HG03439 (cell line): ENCODE measurements around the gene BSN.

Source experiments
- ATAC-seq: cut with Tn5 transposase; IDR thresholded peaks from one replicate; pipeline ENCODE4 v1.9.1; 2021; ENCODE audit warnings: mild to moderate bottlenecking, moderate library complexity; ENCODE audit not compliant: unreplicated experiment

BSN gene

DNA sequence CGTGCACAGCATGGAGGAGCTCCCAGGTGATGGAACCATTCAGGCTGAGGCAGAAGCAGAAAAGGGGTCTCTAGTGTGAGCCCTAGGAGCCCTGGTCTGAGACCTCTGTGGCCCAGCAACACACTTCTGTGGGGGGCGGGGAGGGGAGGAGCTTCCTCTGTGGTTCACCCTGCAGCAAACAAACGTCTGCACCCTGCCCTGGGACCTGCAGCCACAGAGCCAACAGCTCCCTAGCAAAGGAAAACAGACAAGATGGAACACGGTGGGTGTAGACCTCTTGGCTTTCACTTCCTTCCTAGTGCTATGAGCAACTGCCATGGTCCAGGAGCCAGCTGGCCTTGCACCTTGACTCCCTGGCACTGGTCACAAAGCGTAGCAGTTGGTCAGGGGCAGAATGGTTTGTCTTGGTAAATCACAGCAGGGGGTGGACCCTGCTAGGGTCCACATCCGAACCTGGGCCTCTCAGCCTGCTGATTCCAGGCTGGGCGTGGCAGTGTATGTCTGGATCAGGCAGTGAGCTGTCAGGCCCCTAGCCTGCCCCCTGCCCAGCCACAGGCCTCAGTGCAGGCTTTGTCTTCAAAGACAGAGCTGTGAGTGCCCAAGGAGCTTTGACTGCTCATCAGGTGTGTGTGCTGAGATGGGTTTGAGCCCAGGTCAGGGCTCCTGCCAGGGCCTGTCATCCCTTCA is 158.5 kb downstream of the BSN start:
- ATAC-seq = no peak

DNA sequence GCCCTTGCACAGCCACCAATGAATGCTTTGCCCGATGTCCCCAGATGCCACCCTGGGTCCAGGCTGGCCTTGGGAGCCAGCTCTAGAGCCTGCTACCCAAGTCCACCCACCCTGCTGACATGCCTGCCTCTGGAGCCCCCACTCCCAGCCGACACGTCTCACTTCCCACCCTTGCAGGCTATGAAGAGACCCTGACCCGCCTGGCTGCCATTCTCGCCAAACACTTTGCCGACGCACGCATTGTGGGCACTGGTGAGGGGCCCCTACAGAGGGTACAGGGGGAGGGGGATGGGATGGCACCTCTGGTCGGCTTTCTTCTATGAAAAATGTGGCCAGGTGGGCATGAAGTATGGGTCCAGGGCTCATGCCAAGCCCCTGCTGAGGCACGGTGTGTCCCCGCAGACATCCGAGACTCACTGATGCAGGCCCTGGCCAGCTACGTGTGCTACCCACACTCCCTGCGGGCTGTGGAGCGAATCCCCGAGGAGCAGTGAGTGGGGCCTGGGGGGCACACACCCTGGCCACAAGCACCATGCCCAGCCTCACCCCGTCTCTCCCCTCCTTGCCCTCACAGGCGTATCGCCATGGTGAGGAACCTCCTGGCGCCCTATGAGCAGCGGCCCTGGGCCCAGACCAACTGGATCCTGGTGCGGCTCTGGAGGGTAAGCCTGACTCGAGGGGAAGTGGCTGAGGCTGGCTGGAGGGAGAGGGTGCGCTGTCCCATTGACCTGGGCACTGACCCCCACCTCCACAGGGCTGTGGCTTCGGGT is 159.2 kb downstream of the BSN start:
- ATAC-seq = no peak

DNA sequence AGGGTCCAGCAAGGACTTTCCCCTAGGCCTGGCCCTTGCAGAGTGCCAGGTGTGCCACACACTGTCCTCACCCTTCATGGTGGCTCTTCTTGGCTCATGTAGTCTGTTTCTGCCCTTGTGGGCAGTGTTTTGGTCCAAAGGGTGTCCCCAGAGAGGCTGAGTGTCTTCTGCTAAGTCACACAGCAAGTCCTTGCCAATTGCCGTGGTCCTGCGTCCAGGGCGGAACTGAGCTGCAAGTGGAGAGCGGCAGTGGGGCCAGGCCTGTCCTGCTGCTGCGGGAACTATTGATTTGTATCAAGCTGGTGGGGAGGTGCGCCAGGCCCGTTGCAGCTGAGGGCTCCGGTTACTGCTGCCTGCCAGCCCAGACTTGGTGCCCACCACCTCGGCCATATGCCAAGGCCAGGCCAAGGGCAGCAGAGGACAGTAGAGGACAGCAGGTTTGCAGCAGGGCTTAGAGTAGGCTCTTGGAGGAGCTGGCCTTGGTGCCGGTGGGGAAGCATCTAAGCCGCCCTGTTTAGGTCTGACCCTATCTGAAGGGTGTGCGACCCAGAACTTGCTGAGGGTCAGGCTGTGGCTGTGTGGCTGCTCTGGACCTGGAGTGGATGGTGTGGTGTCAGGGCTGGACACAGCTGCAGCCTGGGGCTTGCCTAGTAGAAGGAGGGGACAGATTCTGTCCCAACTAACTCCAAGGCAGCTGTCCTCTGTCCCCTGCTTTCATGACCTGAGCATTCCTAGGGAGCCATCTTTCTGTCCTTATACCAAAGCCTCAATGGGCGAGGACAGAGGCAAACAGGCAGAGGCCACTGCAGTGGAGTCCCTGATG is 160.7 kb downstream of the BSN start:
- no peak for ATAC-seq

GRCh38 chr3:49715611-49716121 is 161.4 kb downstream of the BSN start:
- no peak for ATAC-seq

DNA sequence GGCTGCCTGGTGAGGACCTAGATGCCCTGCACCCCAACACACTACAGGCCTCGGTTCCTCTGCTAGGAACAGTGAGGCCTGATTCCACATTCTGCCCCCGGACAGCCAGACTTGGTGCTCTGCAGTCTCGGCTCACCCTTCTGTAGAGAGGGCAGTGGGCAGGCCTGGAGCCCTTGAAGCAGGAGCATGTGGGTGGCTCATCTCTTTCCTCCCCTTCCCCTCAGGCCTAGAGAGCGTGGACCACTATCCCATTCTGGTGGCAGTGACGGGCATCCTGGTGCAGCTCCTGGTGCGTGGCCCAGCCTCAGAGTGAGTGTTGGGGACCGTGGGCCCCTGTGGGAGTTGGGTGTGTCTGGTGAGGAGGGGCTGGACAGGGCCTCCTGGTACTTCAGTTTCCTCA is 161.9 kb downstream of the BSN start:
- no peak for ATAC-seq

DNA sequence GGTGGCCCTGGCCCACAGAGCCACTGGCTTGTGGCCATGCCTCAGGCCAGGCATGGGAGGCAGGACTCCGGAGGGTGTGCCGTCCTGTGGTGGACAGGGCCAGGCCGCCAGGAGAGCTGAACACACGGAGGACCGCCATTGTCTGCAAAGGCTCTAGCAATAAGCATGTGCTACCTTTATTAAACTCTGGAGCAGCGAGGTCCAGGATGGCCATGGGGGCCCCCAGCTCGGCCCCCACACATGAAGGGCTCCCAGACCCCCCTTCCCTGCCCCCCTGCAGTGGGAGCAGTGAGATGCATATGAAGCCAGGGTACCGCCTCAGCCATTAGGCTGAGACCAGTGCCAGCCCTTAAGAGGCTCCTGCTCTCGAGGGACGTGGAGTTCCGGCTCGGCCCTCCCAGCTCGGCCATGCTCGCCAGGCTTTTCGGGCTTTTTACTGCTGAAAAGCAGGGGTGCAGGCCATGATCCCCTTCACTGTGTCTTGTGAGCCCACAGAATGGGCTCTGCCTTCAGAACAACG is 162.5 kb downstream of the BSN start:
- no peak for ATAC-seq

DNA sequence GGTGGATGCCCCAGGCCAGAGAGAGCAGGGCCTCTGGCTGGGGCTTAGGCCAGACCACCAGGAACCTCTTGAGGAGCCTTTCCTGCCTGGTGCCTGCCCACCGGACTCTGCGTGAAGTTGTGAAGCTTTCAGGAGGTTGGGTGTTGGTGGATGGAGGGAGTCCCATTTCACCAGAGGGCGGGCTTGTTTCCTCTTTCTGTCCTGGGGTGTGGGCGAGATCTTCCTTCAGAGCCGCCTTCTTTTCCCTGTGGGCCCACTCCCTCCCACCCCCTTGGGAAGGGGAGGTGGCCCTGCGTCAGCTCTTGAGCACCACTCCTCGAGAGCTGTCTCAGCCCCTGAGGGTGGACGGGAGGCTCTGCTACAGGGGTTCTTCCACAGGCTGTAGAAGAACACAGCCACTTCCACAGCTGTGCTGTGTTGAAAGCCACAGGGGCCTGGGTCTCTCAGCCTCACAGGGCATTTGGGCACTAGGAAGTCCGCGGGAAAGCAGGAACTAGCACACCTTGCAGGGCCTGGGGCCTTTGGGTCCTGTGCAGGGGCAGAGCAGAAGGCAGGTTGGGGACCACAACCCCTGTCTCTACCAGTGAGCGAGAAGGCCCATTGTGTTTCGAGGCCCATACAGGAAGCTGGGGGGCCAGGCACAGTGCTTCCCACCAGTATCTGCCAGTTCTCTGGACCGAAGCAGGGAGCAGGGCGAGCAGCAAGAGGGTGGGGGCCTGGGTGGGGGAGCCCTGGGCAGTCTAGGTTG is 163.1 kb downstream of the BSN start:
- no peak for ATAC-seq

GRCh38 chr3:49717959-49718857 is 163.9 kb downstream of the BSN start:
- no peak for ATAC-seq

DNA sequence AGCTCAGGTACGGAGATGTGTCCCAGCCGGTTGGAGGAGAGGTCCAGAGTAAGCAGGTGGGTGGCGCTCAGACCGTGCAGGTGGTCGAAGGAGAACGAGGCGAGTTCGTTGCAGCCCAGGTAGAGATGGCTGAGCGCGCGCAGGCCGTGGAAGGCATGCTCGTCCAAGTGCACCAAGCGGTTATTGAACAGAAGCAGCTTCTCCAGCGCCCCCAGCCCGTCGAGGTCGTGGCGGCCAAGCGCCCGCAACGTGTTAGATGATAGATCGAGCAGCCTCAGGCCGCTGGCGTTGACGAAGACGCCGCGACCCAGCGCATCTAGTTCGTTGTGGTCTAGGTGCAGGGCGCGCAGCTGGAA is 164.6 kb downstream of the BSN start:
- no peak for ATAC-seq

- ATAC-seq = peak; percentile 35
These were observed 165.1 kb downstream of the BSN start, which contains the start of gene AMIGO3 for GRCh38 chr3:49719214-49719884. Gene AMIGO3, minus strand, starts transcription at chr3:49719684. Its CDS starts 219 bp downstream, at chr3:49719465.
